ENCODE data around the gene SNTA1. TPM values are rescaled to one million over a fixed set of nuclear protein-coding genes. Genes with fewer than 3 reads are reported as not detected.
A peak's percentile ranks its signal among the peaks of the same experiment; 100 is the strongest.
"Not testable (repeated sequence)": the region's sequence is repeated elsewhere in the genome, so short reads cannot be mapped to it uniquely, and the experiment has no call there.

SNTA1 gene
- total RNA-seq, 1 experiment from 2014 or later = 60.7 TPM

- no peak for DNase-seq (ENCODE audit: low spot score)
These were observed 50.0 kb downstream of the SNTA1 start for GRCh38 chr20:33393609-33394008.

- DNase-seq (ENCODE audit: low spot score) = peak; percentile 36
These were observed 51.7 kb downstream of the SNTA1 start for GRCh38 chr20:33391722-33392415.

GRCh38 chr20:33389326-33389725 lies 54.2 kb downstream of the SNTA1 start:
- not testable (repeated sequence) for DNase-seq (ENCODE audit: low spot score)

- no peak for DNase-seq (ENCODE audit: low spot score)
These were observed 55.3 kb downstream of the SNTA1 start for GRCh38 chr20:33388268-33388667.

- peak; percentile 93 for DNase-seq (ENCODE audit: low spot score)
These were observed 56.4 kb downstream of the SNTA1 start for GRCh38 chr20:33387177-33387576.

- no peak for DNase-seq (ENCODE audit: low spot score)
These were observed 56.9 kb downstream of the SNTA1 start for GRCh38 chr20:33386673-33387072.

GRCh38 chr20:33377366-33377765 lies 66.2 kb downstream of the SNTA1 start:
- DNase-seq (ENCODE audit: low spot score) = no peak

- peak; percentile 96 for DNase-seq (ENCODE audit: low spot score)
These were observed 69.6 kb downstream of the SNTA1 start for GRCh38 chr20:33373735-33374605.

- no peak for DNase-seq (ENCODE audit: low spot score)
These were observed 70.5 kb downstream of the SNTA1 start for GRCh38 chr20:33372993-33373441.

GRCh38 chr20:33370291-33370690 lies 73.3 kb downstream of the SNTA1 start:
- DNase-seq (ENCODE audit: low spot score) = peak; percentile 35

- no peak for DNase-seq (ENCODE audit: low spot score)
These were observed 80.7 kb downstream of the SNTA1 start for GRCh38 chr20:33362898-33363297.

GRCh38 chr20:33359399-33360261 lies 83.9 kb downstream of the SNTA1 start:
- no peak for DNase-seq (ENCODE audit: low spot score)

Other genes with a start within 250 kb of the SNTA1 start
- gene BPIFA3, start 226.4 kb downstream of the SNTA1 start, total RNA-seq (2014; rRNA removed; shearing (Covaris generic)) = not detected in 2 replicates
- not detected in 2 replicates for gene BPIFA1, start 207.8 kb downstream of the SNTA1 start, total RNA-seq (2014; rRNA removed; shearing (Covaris generic))
- not detected in 2 replicates for gene BPIFB1, start 160.5 kb downstream of the SNTA1 start, total RNA-seq (2014; rRNA removed; shearing (Covaris generic))
- 54.3 and 94.3 TPM in 2 replicates for gene CDK5RAP1, start 42.2 kb downstream of the SNTA1 start, total RNA-seq (2014; rRNA removed; shearing (Covaris generic))
- gene CBFA2T2, start 46.3 kb upstream of the SNTA1 start, total RNA-seq (2014; rRNA removed; shearing (Covaris generic)) = 6.7 and 10.1 TPM in 2 replicates
- gene C20orf144, start 218.6 kb upstream of the SNTA1 start, total RNA-seq (2014; rRNA removed; shearing (Covaris generic)) = 0.05 TPM in 1 of 2 replicates, not detected in the other
- not detected in 2 replicates for gene ACTL10, start 223.2 kb upstream of the SNTA1 start, total RNA-seq (2014; rRNA removed; shearing (Covaris generic))
- gene NECAB3, start 230.7 kb upstream of the SNTA1 start, total RNA-seq (2014; rRNA removed; shearing (Covaris generic)) = 64.0 and 65.7 TPM in 2 replicates
- 58.7 and 68.1 TPM in 2 replicates for gene E2F1, start 242.6 kb upstream of the SNTA1 start, total RNA-seq (2014; rRNA removed; shearing (Covaris generic))

Measured in A172 (cell line).